GM20431 (cell line): ENCODE data around the gene VAPB.

Source experiments
- in situ Hi-C: fragments of 300-500 bp; cut with MseI, MboI; formaldehyde crosslinking; loops from one replicate; pipeline ENCODE4 v1.15.0; 2020; ENCODE audit warnings: low sequenced_read_pairs; ENCODE audit not compliant: unreplicated experiment

The VAPB gene

DNA sequence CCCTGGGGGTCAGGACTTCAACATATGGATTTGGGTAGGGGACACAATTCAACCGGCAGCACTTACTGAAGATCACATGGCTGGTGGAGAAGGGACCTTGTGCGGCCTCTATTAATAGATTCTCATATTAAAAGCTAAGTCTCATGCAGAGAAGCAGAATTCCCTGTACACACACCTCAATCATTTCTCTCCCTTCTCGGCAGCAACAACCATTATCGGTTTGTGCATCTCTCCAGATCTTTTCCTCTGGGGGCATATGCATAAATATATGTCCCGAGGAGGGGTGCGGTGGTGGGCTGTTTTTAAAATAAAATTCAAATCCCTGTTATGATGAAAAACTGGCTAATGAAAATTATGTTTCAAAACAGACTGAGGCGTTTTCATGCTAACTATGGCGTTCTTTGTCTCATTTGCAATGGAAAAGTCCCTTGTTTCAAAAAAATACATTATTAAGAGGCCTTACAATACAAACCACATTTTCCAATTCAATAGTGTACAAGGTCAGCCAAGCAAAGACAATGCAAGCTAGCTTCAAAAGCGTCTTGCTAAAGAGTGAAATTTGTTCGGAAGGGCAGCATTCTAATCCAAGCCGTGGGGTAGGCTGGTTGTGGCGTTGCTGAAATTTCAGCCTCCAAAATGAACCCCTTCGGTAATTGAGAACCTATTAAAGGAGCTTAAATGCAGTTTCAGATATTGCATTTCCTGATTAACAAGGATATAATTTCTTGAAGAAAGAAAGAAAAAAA is 108.9 kb downstream of the VAPB start:
- in situ Hi-C loops: no loop called here

DNA sequence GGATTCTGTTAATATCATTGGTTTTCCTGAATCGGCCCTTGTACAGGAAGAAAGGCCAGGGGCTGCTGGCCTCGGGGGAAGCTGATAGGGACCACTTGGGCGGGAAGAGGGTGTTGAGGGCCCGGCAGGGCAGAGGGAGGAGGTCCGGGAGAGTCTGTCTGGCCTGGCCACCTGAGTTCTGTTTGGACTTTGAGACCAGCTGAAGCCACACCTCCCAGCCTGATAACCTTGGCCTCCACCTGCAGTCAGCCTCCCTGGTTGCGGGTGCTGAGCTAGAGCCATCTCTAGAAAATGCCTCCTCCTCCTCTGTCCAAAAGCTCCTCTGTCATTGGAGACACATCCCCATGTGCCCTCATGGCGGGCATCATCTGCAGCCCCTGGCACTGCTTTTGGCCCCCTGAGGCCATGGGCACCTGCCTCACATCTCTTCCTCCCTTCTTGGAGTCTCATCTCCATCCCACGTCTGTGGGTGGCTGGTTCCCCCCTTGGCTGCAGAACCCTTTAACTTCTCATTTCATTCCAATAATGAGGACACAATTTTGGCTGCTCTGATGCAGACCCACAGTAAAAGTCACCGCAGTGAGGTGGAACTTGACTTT is 109.5 kb downstream of the VAPB start:
- in situ Hi-C loops: no loop called here

DNA sequence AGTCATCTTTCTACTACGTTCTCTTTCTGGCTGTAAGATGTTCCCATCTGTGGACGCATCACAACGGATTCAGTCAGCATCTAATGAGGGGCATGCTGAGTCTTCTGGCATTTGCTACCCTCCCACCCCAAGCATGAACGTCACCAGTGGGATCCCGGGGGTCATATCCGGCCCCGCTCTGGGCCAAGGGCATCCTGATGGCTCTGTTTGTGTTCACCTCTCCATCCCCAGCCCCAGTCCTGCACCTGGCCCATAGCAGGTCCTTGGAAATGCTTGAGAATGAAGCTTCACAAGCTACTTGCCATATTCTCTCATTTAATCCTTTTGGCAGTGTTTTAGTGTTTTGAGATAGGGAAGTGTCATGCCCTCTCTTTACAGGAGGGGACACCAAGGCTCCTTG is 111.2 kb downstream of the VAPB start:
- in situ Hi-C loops: no loop called here
